H1 (cell line): ENCODE measurements around the gene CCL7. TPM values are rescaled to one million over a fixed set of nuclear protein-coding genes. Genes with fewer than 3 reads are reported as not detected.

Experiments
- CTCF ChIA-PET: fragments of 300-600 bp; sonication (Branson Sonifier 250); formaldehyde crosslinking; loops from one replicate; lab custom pipeline; 2021; ENCODE audit not compliant: partially characterized antibody; lab: Charles Lee
- POLR2A ChIA-PET: fragments of 300-600 bp; sonication (Branson Sonifier 250); formaldehyde crosslinking; loops from one replicate; lab custom pipeline; 2021; ENCODE audit warnings: inconsistent platforms; ENCODE audit not compliant: partially characterized antibody; lab: Charles Lee
- DNase-seq, 2 experiments: peaks; one replicate each; pipeline versions ENCODE4 v3.0.0 to v3.0.0-alpha.2; 2010 to 2022; ENCODE audit warnings: low spot score in 2 of 2, low read depth in 1 of 2, mixed read lengths in 1 of 2
- FAIRE-seq: peaks from 2 replicates; lab custom pipeline; 2011; peaks lifted over from hg19 to GRCh38; lab: Jason Lieb, UNC
- H2AFZ ChIP-seq: 2 replicates; pipeline ENCODE4 v1.8.1; 2012; ENCODE audit warnings: low read length, inconsistent platforms
- H2AK5ac ChIP-seq: 2 replicates; pipeline ENCODE4 v1.6.1; 2013; ENCODE audit warnings: low read depth, low read length
- H2BK120ac ChIP-seq: replicated peaks from 2 replicates; pipeline ENCODE3; 2013; ENCODE audit warnings: low read depth, low read length, inconsistent platforms
- H2BK12ac ChIP-seq: 2 replicates; pipeline ENCODE4 v1.6.1; 2013; ENCODE audit warnings: low read depth, low read length
- H2BK15ac ChIP-seq: 2 replicates; pipeline ENCODE4 v1.6.1; 2013; ENCODE audit warnings: low read length
- H2BK20ac ChIP-seq: 2 replicates; pipeline ENCODE4 v1.6.1; 2013; ENCODE audit warnings: low read length
- H2BK5ac ChIP-seq: 2 replicates; pipeline ENCODE4 v1.6.1; 2013; ENCODE audit warnings: low read depth, low read length
- H3K14ac ChIP-seq: 2 replicates; pipeline ENCODE4 v1.6.1; 2013; ENCODE audit warnings: inconsistent platforms; ENCODE audit not compliant: insufficient read length
- H3K18ac ChIP-seq: 2 replicates; pipeline ENCODE4 v1.6.1; 2013; ENCODE audit warnings: low read length; ENCODE audit errors: extremely low read depth
- H3K23ac ChIP-seq: 2 replicates; pipeline ENCODE4 v1.6.1; 2013; ENCODE audit warnings: inconsistent platforms; ENCODE audit not compliant: insufficient read length
- H3K23me2 ChIP-seq: 2 replicates; pipeline ENCODE4 v1.6.1; 2013; ENCODE audit warnings: low read depth, low read length
- H3K27ac ChIP-seq: 2 replicates; pipeline ENCODE4 v1.6.1; 2011; ENCODE audit warnings: low read depth, low read length, inconsistent platforms
- H3K27me3 ChIP-seq, 4 experiments: replicated peaks in 1 of 4; 1 replicate in 1 of 4; 2 replicates in 3 of 4; pipeline versions ENCODE4 v1.6.1 to v1.8.1; 2011 to 2013; ENCODE audit warnings: low read length in 3 of 4, mild to moderate bottlenecking in 3 of 4, inconsistent platforms in 2 of 4, mixed read lengths in 2 of 4, moderate library complexity in 1 of 4; ENCODE audit not compliant: control insufficient read depth in 3 of 4, insufficient read depth in 3 of 4; ENCODE audit errors: extremely low read depth in 1 of 4
- H3K36me3 ChIP-seq, 4 experiments: 2 replicates each; pipeline versions ENCODE4 v1.6.1 to v1.8.1; 2011 to 2013; ENCODE audit warnings: mild to moderate bottlenecking in 4 of 4, low read length in 3 of 4, moderate library complexity in 2 of 4, control low read depth in 1 of 4, inconsistent platforms in 1 of 4; ENCODE audit not compliant: insufficient read depth in 4 of 4, control insufficient read depth in 2 of 4
- H3K4ac ChIP-seq: replicated peaks from 2 replicates; pipeline ENCODE3; 2013; ENCODE audit warnings: low read length, low read depth, mixed read lengths, inconsistent platforms; ENCODE audit not compliant: insufficient read length
- H3K4me1 ChIP-seq, 4 experiments: replicated peaks in 1 of 4; 1 replicate in 1 of 4; 2 replicates in 3 of 4; pipeline versions ENCODE4 v1.6.1 to v1.8.1; 2011 to 2013; ENCODE audit warnings: low read length in 3 of 4, inconsistent platforms in 2 of 4, mixed read lengths in 1 of 4; ENCODE audit not compliant: insufficient read depth in 4 of 4, control insufficient read depth in 3 of 4
- H3K4me2 ChIP-seq, 2 experiments: 2 replicates each; pipeline versions ENCODE4 v1.6.1 to v1.8.1; 2011 to 2013; ENCODE audit warnings: low read depth in 2 of 2, low read length in 2 of 2, control low read depth in 1 of 2, inconsistent platforms in 1 of 2, mild to moderate bottlenecking in 1 of 2; ENCODE audit not compliant: insufficient read depth in 1 of 2
- H3K4me3 ChIP-seq, 4 experiments: fragments of 200-600, 300-600 bp in 1 of 4; sonication (generic), shearing (Covaris generic), sonication (Bioruptor Twin) in 1 of 4; 2 replicates each; pipeline versions ENCODE4 v1.5.1 to v1.8.1; 2011 to 2016; ENCODE audit warnings: low read length in 4 of 4, low read depth in 3 of 4, control low read depth in 2 of 4, inconsistent platforms in 2 of 4, mild to moderate bottlenecking in 2 of 4, mixed read lengths in 1 of 4, moderate library complexity in 1 of 4; ENCODE audit not compliant: insufficient read depth in 2 of 4; ENCODE audit errors: extremely low read depth in 1 of 4
- H3K56ac ChIP-seq: replicated peaks from 2 replicates; pipeline ENCODE3; 2013; ENCODE audit warnings: low read depth, mild to moderate bottlenecking, mixed read lengths, low read length, inconsistent platforms; ENCODE audit not compliant: insufficient read length
- H3K79me1 ChIP-seq: 2 replicates; pipeline ENCODE4 v1.6.1; 2013; ENCODE audit warnings: low read depth, low read length, control low read depth
- H3K79me2 ChIP-seq, 2 experiments: 2 replicates each; pipeline versions ENCODE4 v1.6.1 to v1.8.1; 2012 to 2013; ENCODE audit warnings: low read length in 2 of 2, mild to moderate bottlenecking in 2 of 2, inconsistent platforms in 1 of 2; ENCODE audit not compliant: insufficient read depth in 2 of 2, control insufficient read depth in 1 of 2
- H3K9ac ChIP-seq, 4 experiments: replicated peaks in 1 of 4; 1 replicate in 1 of 4; 2 replicates in 3 of 4; pipeline versions ENCODE4 v1.6.1 to v1.8.1; 2011 to 2013; ENCODE audit warnings: low read depth in 3 of 4, low read length in 3 of 4, control low read depth in 2 of 4, mild to moderate bottlenecking in 2 of 4, moderate library complexity in 2 of 4, inconsistent platforms in 1 of 4; ENCODE audit errors: extremely low read depth in 1 of 4
- H3K9me3 ChIP-seq, 2 experiments: 2 replicates each; pipeline versions ENCODE4 v1.6.1 to v1.8.1; 2012 to 2013; ENCODE audit warnings: mild to moderate bottlenecking in 2 of 2, moderate library complexity in 2 of 2, control low read depth in 1 of 2, inconsistent platforms in 1 of 2, low read depth in 1 of 2, low read length in 1 of 2, mixed read lengths in 1 of 2; ENCODE audit not compliant: insufficient read depth in 2 of 2
- H4K20me1 ChIP-seq, 2 experiments: replicated peaks in 1 of 2; 2 replicates each; pipeline versions ENCODE3 to v1.8.1; 2011 to 2013; ENCODE audit warnings: inconsistent platforms in 2 of 2, low read length in 2 of 2, mild to moderate bottlenecking in 1 of 2; ENCODE audit not compliant: insufficient read depth in 2 of 2, control insufficient read depth in 1 of 2
- H4K5ac ChIP-seq: 2 replicates; pipeline ENCODE4 v1.6.1; 2013; ENCODE audit warnings: low read length, low read depth, mixed read lengths, inconsistent platforms; ENCODE audit not compliant: insufficient read length
- H4K8ac ChIP-seq: 2 replicates; pipeline ENCODE4 v1.8.0; 2013; ENCODE audit warnings: mild to moderate bottlenecking, moderate library complexity, low read length, inconsistent platforms; ENCODE audit not compliant: insufficient read depth; ENCODE audit errors: extremely low read depth
- H4K91ac ChIP-seq: replicated peaks from 2 replicates; pipeline ENCODE3; 2013; ENCODE audit warnings: low read length, mixed read lengths, inconsistent platforms; ENCODE audit not compliant: insufficient read length
- RXRA ChIP-seq: IDR thresholded peaks from 2 replicates; pipeline ENCODE4 v1.6.1; 2011; ENCODE audit warnings: low read depth, mild to moderate bottlenecking, low read length, moderate library complexity; ENCODE audit not compliant: insufficient read depth
- WGBS, 2 experiments: shearing (Covaris generic) in 1 of 2; methylation state at CpG; one replicate each; pipeline versions ENCODE4 v1.1.6 to v1.1.7; 2013 to 2015; ENCODE audit warnings: low lambda C conversion rate in 2 of 2, mixed read lengths in 2 of 2, inconsistent platforms in 1 of 2, low coverage in 1 of 2, missing lambda C conversion rate in 1 of 2; ENCODE audit not compliant: insufficient replicate concordance in 2 of 2, insufficient coverage in 1 of 2, insufficient read length in 1 of 2; ENCODE audit errors: extremely low coverage in 1 of 2, missing lambda C conversion rate in 1 of 2; 5-methylcytosine and 5-hydroxymethylcytosine counted together
- polyA plus RNA-seq, 7 experiments: library from polyadenylated mRNA; depleted of rRNA in 3 of 7; stranded (reverse) in 5 of 7; unstranded in 2 of 7; fragments of >200 nt in 5 of 7; fragments of 200-250 nt in 2 of 7; gene quantifications; 1 replicate in 5 of 7; 2 replicates in 1 of 7; 4 replicates in 1 of 7; pipeline versions ENCODE4 v1.2.1 to v1.2.3, GENCODE V29; 2011 to 2013; ENCODE audit warnings: missing spikeins in 2 of 7, mixed read lengths in 2 of 7
- total RNA-seq: library from RNA; stranded (reverse); fragmentation: NEBNext Ultra II Directional; extraction: Animal tissue kit (Norgen Biotek cat#: 25700); gene quantifications from 2 replicates; pipeline ENCODE4 v1.2.1, GENCODE V29; 2021

Gene CCL7
- total and polyA plus RNA-seq, 2 of the 8 experiments (the other 6 are each of a cell fraction or from before 2014, with no cell fraction given), result not detected

DNA sequence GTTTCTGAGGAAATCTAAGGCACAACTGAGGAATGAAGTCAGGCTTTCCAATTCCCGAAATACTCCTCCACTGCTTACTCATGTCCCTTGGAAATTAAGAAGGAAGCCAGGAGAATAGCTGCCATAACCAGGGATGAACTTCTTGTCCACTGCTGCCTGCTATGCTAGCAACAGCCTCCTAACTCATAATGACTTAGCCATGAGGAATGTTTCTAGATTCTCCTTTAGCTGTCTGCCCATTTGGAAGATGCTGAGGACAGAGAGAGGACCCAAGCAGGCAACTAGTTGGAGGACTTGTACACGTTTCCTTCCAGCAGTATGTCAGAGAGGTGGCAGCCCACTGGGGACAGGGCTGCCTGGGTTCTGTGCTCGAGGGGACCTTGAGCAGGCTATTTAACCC lies 15.9 kb upstream of the CCL7 start:
- no peak overlapping the region for H2BK15ac ChIP-seq
- no peak overlapping the region for H4K8ac ChIP-seq
- no peaks in the 10 kb centered on the region for H4K20me1 ChIP-seq
- H3K27ac ChIP-seq, result no peak overlapping the region
- no peak overlapping the region for H3K4ac ChIP-seq
- no peak overlapping the region for H3K56ac ChIP-seq
- ChIA-PET CTCF (interaction anchor here (0.7 to 3.6 kb wide), 3 partner anchors 47 to 107 kb away, joined by 3 to 22 read pairs (median 12); partner anchors contain the start of gene CCL1), POLR2A (no interaction called here)
- peaks cover 4 to 11% (median 7%) of the 10 kb centered on the region in 4 experiments; a peak in 6 of 7 replicates for H3K4me1 ChIP-seq
- H3K79me2 ChIP-seq, result no peaks in the 10 kb centered on the region
- peak overlapping the region; percentile 57; the same call in 1 of the 2 replicates for H2BK20ac ChIP-seq
- no peak overlapping the region for H4K91ac ChIP-seq
- peak overlapping the region; percentile 74 to 94; a peak in 3 of 4 replicates for H3K4me2 ChIP-seq
- H3K36me3 ChIP-seq, result no peaks in the 10 kb centered on the region
- no peak overlapping the region for H3K9ac ChIP-seq
- no peak overlapping the region for H3K18ac ChIP-seq
- H3K23me2 ChIP-seq, result peaks cover 6% of the 10 kb centered on the region; the same call in 1 of the 2 replicates
- H2AK5ac ChIP-seq, result no peak overlapping the region
- H3K23ac ChIP-seq, result no peak overlapping the region
- H2BK5ac ChIP-seq, result no peak overlapping the region
- H3K9me3 ChIP-seq, result no peaks in the 10 kb centered on the region
- WGBS, 2 experiments, result 77% methylated on average over 3 of the region's 3 CpGs; no CpG with 5 or more reads in 1 of the 2 experiments
- no peak for DNase-seq
- H3K14ac ChIP-seq, result no peak overlapping the region
- H3K79me1 ChIP-seq, result no peaks in the 10 kb centered on the region
- no peak overlapping the region for H2BK120ac ChIP-seq
- H2AFZ ChIP-seq, result no peak overlapping the region
- no peak overlapping the region for H4K5ac ChIP-seq
- H3K27me3 ChIP-seq, result no peaks in the 10 kb centered on the region
- H2BK12ac ChIP-seq, result peak overlapping the region; percentile 52
- peak overlapping the region in 1 of 4 experiments; percentile 53; a peak in 2 of 8 replicates for H3K4me3 ChIP-seq
- FAIRE-seq, result peak; percentile 24
- TF ChIP-seq RXRA, result no peak
